ENCODE results near the gene PLPPR5. TPM values are rescaled to one million over a fixed set of nuclear protein-coding genes. Genes with fewer than 3 reads are reported as not detected.

PLPPR5 gene
- total and polyA plus RNA-seq, 2 of the 8 experiments (the other 6 are each of a cell fraction or from before 2014, with no cell fraction given), result 1.9 to 5.6 TPM

- Histone ChIP-seq H3K4ac (replicated peaks; ENCODE audit: insufficient read length, low read depth, low read length) (no peak overlapping the region), H4K20me1 (replicated peaks in 1 of 2; ENCODE audit: control insufficient read depth in 1 of 2, insufficient read depth in 2 of 2, low read length in 2 of 2) (no peaks in the 10 kb centered on the region), H3K4me3 (ENCODE audit: extremely low read depth in 1 of 4, insufficient read depth in 2 of 4, low read depth in 3 of 4, low read length in 4 of 4) (no peak overlapping the region), H2BK120ac (replicated peaks; ENCODE audit: low read depth, low read length) (no peak overlapping the region), H3K4me2 (ENCODE audit: insufficient read depth in 1 of 2, low read depth in 2 of 2, low read length in 2 of 2) (no peak overlapping the region), H4K8ac (ENCODE audit: extremely low read depth, insufficient read depth, low read length) (no peak overlapping the region), H3K4me1 (replicated peaks in 1 of 4; ENCODE audit: control insufficient read depth in 3 of 4, insufficient read depth in 4 of 4, low read length in 3 of 4) (peaks cover 0 to 3% (median 0%) of the 10 kb centered on the region in 4 experiments; a peak in 1 of 7 replicates), H2AK5ac (ENCODE audit: low read depth, low read length) (no peak overlapping the region), H2BK12ac (ENCODE audit: low read depth, low read length) (no peak overlapping the region), H2BK15ac (ENCODE audit: low read length) (no peak overlapping the region), H3K79me1 (ENCODE audit: low read depth, low read length) (no peaks in the 10 kb centered on the region), H3K27me3 (replicated peaks in 1 of 4; ENCODE audit: control insufficient read depth in 3 of 4, extremely low read depth in 1 of 4, insufficient read depth in 3 of 4, low read length in 3 of 4) (no peaks in the 10 kb centered on the region), H3K56ac (replicated peaks; ENCODE audit: insufficient read length, low read depth, low read length) (no peak overlapping the region), H3K9ac (replicated peaks in 1 of 4; ENCODE audit: extremely low read depth in 1 of 4, low read depth in 3 of 4, low read length in 3 of 4) (no peak overlapping the region), H3K14ac (ENCODE audit: insufficient read length) (no peak overlapping the region), H3K23ac (ENCODE audit: insufficient read length) (no peak overlapping the region), H2AFZ (ENCODE audit: low read length) (no peak overlapping the region), H4K5ac (ENCODE audit: insufficient read length, low read depth, low read length) (no peak overlapping the region), H2BK5ac (ENCODE audit: low read depth, low read length) (no peak overlapping the region), H3K23me2 (ENCODE audit: low read depth, low read length) (no peaks in the 10 kb centered on the region), H2BK20ac (ENCODE audit: low read length) (no peak overlapping the region), H3K79me2 (ENCODE audit: control insufficient read depth in 1 of 2, insufficient read depth in 2 of 2, low read length in 2 of 2) (no peaks in the 10 kb centered on the region), H3K27ac (ENCODE audit: low read depth, low read length) (no peak overlapping the region), H3K9me3 (ENCODE audit: insufficient read depth in 2 of 2, low read depth in 1 of 2, low read length in 1 of 2) (no peaks in the 10 kb centered on the region), H3K36me3 (ENCODE audit: control insufficient read depth in 2 of 4, insufficient read depth in 4 of 4, low read length in 3 of 4) (no peaks in the 10 kb centered on the region), H4K91ac (replicated peaks; ENCODE audit: insufficient read length, low read length) (no peak overlapping the region), H3K18ac (ENCODE audit: extremely low read depth, low read length) (no peak overlapping the region)
- ChIA-PET CTCF (ENCODE audit: partially characterized antibody) (interaction anchor here (1.7 kb wide), 1 partner anchor 12 kb away, joined by 5 read pairs; no protein-coding TSS in a partner anchor), POLR2A (ENCODE audit: partially characterized antibody) (interaction anchor here (0.8 kb wide), 1 partner anchor 12 kb away, joined by 3 read pairs; the partner anchor contains the start of gene PLPPR5)
- no peak for TF ChIP-seq JUN (IDR thresholded peaks at IDR 0.05; ENCODE audit: low read depth, low read length)
- TF ChIP-seq SUZ12 (IDR thresholded peaks at IDR 0.05; ENCODE audit: low read length), result no peak
- TF ChIP-seq GABPA (IDR thresholded peaks at IDR 0.05; ENCODE audit: borderline replicate concordance, insufficient read depth, low read length), result no peak
- no peak for TF ChIP-seq TAF7 (optimal IDR thresholded peaks at IDR 0.05; ENCODE audit: borderline replicate concordance, low read depth, low read length)
- no peak for TF ChIP-seq HDAC6 (IDR thresholded peaks at IDR 0.05; ENCODE audit: low read depth, low read length)
- no peak for DNase-seq (ENCODE audit: low read depth in 1 of 2, low spot score in 2 of 2)
- FAIRE-seq, result no peak
- 86% methylated on average over 2 of the region's 2 CpGs; no CpG with 5 or more reads in 1 of the 2 experiments for WGBS, 2 experiments (ENCODE audit: extremely low coverage in 1 of 2, insufficient coverage in 1 of 2, insufficient read length in 1 of 2, insufficient replicate concordance in 2 of 2, low coverage in 1 of 2, low lambda C conversion rate in 2 of 2, missing lambda C conversion rate in 1 of 2)
These were observed 13.0 kb upstream of the PLPPR5 start for GRCh38 chr1:99017655-99018054.
